Measurements from ENCODE around the gene KRTAP10-3.

KRTAP10-3 gene

DNA sequence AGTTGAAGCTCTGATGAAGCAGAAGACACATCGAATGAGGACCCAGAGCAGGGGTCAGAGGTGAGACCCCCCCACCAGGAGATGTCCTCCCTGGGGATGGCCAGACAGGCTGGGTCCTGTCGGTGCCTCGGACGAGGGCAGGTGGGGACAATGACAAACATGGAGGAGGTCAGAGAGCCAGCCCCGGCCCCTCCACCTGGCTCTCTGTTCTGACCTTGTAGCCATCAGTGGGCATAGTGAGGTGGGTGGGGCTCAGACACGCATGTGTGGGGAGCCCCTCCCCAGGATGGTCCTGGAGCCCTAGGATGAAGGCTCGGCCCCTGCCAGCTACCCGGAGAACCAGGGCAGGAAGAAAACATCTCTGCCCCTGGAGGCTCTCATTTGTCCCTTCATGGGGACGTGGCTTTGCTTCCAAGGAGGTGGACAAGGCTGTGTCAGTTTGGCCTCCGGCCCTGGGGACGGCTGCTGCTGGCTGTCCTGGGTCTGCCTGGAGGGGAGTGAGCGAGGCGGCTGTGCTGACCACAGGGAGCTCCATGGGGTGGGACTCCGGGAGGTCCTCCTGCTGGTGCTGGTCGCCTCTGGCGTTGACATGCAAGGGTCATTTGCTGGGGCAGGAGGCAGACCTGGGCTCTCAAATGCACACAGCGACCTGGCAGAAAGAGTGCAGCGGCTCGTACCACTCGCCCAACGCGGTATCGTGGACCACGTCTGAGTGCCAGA is 31.2 kb upstream of the KRTAP10-3 start:
- no peak overlapping the region for H3K27ac ChIP-seq (replicated peaks)
- DNase-seq (ENCODE audit: low read depth in 1 of 2, low spot score in 1 of 2): no peak
- no peak overlapping the region for H3K4me3 ChIP-seq (replicated peaks; ENCODE audit: insufficient read depth, low read length)
- TF ChIP-seq REST (IDR thresholded peaks at IDR 0.05; ENCODE audit: insufficient replicate concordance, low read depth) (no peak), CTCF (IDR thresholded peaks at IDR 0.05; ENCODE audit: insufficient read depth, low read length) (no peak), POLR2AphosphoS5 (IDR thresholded peaks at IDR 0.05; ENCODE audit: low read depth) (no peak), GABPA (IDR thresholded peaks at IDR 0.05; ENCODE audit: low read depth) (no peak), SPI1 (IDR thresholded peaks at IDR 0.05; ENCODE audit: borderline replicate concordance, low read depth) (no peak)
- no peaks in the 10 kb centered on the region for H3K27me3 ChIP-seq (ENCODE audit: insufficient read depth, poor library complexity, severe bottlenecking)

DNA sequence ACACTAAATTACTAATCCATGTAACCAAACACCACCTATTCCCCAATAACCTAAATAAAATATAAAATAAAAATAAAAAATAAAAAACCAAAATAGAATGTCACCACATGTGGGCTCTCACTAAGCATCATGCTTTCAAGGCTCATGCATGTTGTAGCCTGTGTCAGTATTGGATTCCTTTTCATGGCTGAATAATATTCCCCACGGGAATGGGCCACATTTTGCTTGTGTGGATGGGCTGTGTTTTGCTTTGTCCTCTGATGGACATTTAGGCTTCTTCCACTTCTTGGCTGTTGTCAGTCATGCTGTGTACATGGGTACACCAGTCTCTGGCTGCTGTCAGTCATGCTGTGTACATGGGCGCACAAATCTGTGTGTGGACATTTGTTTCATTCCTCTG is 30.5 kb upstream of the KRTAP10-3 start:
- H3K4me3 ChIP-seq (replicated peaks; ENCODE audit: insufficient read depth, low read length): no peak overlapping the region
- H3K27me3 ChIP-seq (ENCODE audit: insufficient read depth, poor library complexity, severe bottlenecking): no peaks in the 10 kb centered on the region
- no peak for DNase-seq (ENCODE audit: low read depth in 1 of 2, low spot score in 1 of 2)
- TF ChIP-seq REST (IDR thresholded peaks at IDR 0.05; ENCODE audit: insufficient replicate concordance, low read depth): no peak
- no peak for TF ChIP-seq SPI1 (IDR thresholded peaks at IDR 0.05; ENCODE audit: borderline replicate concordance, low read depth)
- TF ChIP-seq POLR2AphosphoS5 (IDR thresholded peaks at IDR 0.05; ENCODE audit: low read depth): no peak
- TF ChIP-seq GABPA (IDR thresholded peaks at IDR 0.05; ENCODE audit: low read depth): no peak
- TF ChIP-seq CTCF (IDR thresholded peaks at IDR 0.05; ENCODE audit: insufficient read depth, low read length): no peak
- no peak overlapping the region for H3K27ac ChIP-seq (replicated peaks)

DNA sequence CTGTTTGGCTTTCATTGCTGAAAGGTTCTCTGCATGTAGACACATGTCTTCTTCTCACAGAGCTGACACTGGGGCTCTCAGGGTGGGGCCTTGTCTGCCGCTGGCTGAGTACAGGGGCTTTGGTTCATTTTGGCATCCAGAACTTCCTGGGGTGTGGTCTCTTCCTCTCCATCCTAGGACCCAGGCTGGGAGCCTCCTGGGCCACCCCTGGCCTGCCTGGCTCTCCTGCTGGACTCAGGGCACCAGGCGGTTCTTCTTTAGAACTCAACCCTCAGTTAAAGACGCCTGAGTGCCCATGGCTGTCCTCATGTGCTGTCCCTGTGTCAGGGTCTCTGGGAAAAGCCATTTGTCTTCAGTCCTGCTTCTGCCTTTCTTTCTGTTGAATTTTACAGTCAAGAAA is 27.3 kb upstream of the KRTAP10-3 start:
- H3K4me3 ChIP-seq (replicated peaks; ENCODE audit: insufficient read depth, low read length): no peak overlapping the region
- no peak for DNase-seq (ENCODE audit: low read depth in 1 of 2, low spot score in 1 of 2)
- no peak overlapping the region for H3K27ac ChIP-seq (replicated peaks)
- TF ChIP-seq SPI1 (IDR thresholded peaks at IDR 0.05; ENCODE audit: borderline replicate concordance, low read depth) (no peak), CTCF (IDR thresholded peaks at IDR 0.05; ENCODE audit: insufficient read depth, low read length) (no peak), GABPA (IDR thresholded peaks at IDR 0.05; ENCODE audit: low read depth) (no peak), POLR2AphosphoS5 (IDR thresholded peaks at IDR 0.05; ENCODE audit: low read depth) (no peak), REST (IDR thresholded peaks at IDR 0.05; ENCODE audit: insufficient replicate concordance, low read depth) (no peak)
- no peaks in the 10 kb centered on the region for H3K27me3 ChIP-seq (ENCODE audit: insufficient read depth, poor library complexity, severe bottlenecking)

Measured in HL-60 (cell line).